HCT116 (cell line): Measurements from ENCODE around the gene TACR2. TPM values are rescaled to one million over a fixed set of nuclear protein-coding genes. Genes with fewer than 3 reads are reported as not detected.

Experiments used
- ATAC-seq: fragments of 200-7000 bp; cut with Tn5 transposase; 2 replicates; pipeline ENCODE4 v1.9.1; 2020; ENCODE audit warnings: mild to moderate bottlenecking, moderate library complexity
- BruUV-seq: library from RNA; stranded (reverse); fragments of 400-500 nt; replicated peaks from 2 replicates; lab custom pipeline; 2021; lab: Mats Ljungman, UMichigan
- CTCF ChIA-PET: fragments of 300-600 bp; sonication (Branson Sonifier 250); formaldehyde crosslinking; loops from one replicate; lab custom pipeline; 2021; ENCODE audit warnings: antibody characterized with exemption; lab: Charles Lee
- POLR2A ChIA-PET: fragments of 300-600, 350-600 bp; sonication (Branson Sonifier 250); formaldehyde crosslinking; loops from one replicate; lab custom pipeline; 2021; ENCODE audit warnings: antibody characterized with exemption; lab: Charles Lee
- RAD21 ChIA-PET, 2 experiments: fragments of 300-600 bp; sonication (Branson Sonifier 250); formaldehyde crosslinking; loops; one replicate each; lab custom pipeline; 2023; ENCODE audit warnings: low total read pairs in 2 of 2; ENCODE audit not compliant: uncharacterized antibody in 2 of 2, unreplicated experiment in 2 of 2, low non-redundant PET in 1 of 2; lab: Charles Lee
- DNase-seq: peaks from one replicate; pipeline ENCODE4 v3.0.0-alpha.2; 2010; ENCODE audit warnings: low read depth, low spot score
- H2AFZ ChIP-seq: fragments of 200-600 bp; shearing (Covaris generic), sonication (generic); 2 replicates; pipeline ENCODE4 v1.6.1; 2017; ENCODE audit warnings: low read depth, mixed run types, mixed read lengths, antibody characterized with exemption, low read length; ENCODE audit not compliant: poor library complexity, severe bottlenecking
- H3K27ac ChIP-seq: 2 replicates; pipeline ENCODE4 v1.5.1; 2012; ENCODE audit warnings: low read depth, low read length
- H3K27me3 ChIP-seq: fragments of 200-600 bp; sonication (generic); 2 replicates; pipeline ENCODE4 v1.6.1; 2016; ENCODE audit warnings: mixed run types, low read length, mixed read lengths; ENCODE audit not compliant: insufficient read depth
- H3K36me3 ChIP-seq, 2 experiments: fragments of 200-500 bp in 1 of 2; fragments of 200-600 bp in 1 of 2; sonication (Bioruptor generic) in 1 of 2; sonication (generic) in 1 of 2; 2 replicates each; pipeline versions ENCODE4 v1.5.1 to v1.6.1; 2014 to 2016; ENCODE audit warnings: low read length in 2 of 2, inconsistent platforms in 1 of 2, mixed read lengths in 1 of 2, mixed run types in 1 of 2; ENCODE audit not compliant: insufficient read depth in 2 of 2, control insufficient read depth in 1 of 2
- H3K4me1 ChIP-seq, 2 experiments: fragments of 200-600 bp in 1 of 2; sonication (generic) in 1 of 2; 2 replicates each; pipeline versions ENCODE4 v1.5.1 to v1.6.1; 2012 to 2017; ENCODE audit warnings: low read length in 2 of 2, inconsistent platforms in 1 of 2, mild to moderate bottlenecking in 1 of 2, mixed read lengths in 1 of 2, mixed run types in 1 of 2, moderate library complexity in 1 of 2; ENCODE audit not compliant: insufficient read depth in 2 of 2, control insufficient read depth in 1 of 2
- H3K4me2 ChIP-seq: fragments of 200-600 bp; sonication (generic); 2 replicates; pipeline ENCODE4 v1.6.1; 2017; ENCODE audit warnings: mixed run types, low read length, mixed read lengths
- H3K4me3 ChIP-seq, 2 experiments: fragments of 200-600 bp in 1 of 2; sonication (generic) in 1 of 2; replicated peaks in 1 of 2; 2 replicates each; pipeline ENCODE4 v1.5.1; 2011 to 2016; ENCODE audit warnings: low read length in 2 of 2, control low read depth in 1 of 2, low read depth in 1 of 2, mild to moderate bottlenecking in 1 of 2, mixed read lengths in 1 of 2, mixed run types in 1 of 2
- H3K79me2 ChIP-seq: fragments of 200-600 bp; sonication (generic); 2 replicates; pipeline ENCODE4 v1.6.1; 2017; ENCODE audit warnings: mild to moderate bottlenecking, mixed run types, low read length, moderate library complexity, mixed read lengths; ENCODE audit not compliant: insufficient read depth
- H3K9ac ChIP-seq: fragments of 200-600 bp; sonication (generic); 2 replicates; pipeline ENCODE4 v1.6.1; 2016; ENCODE audit warnings: low read length, mixed read lengths
- H3K9me2 ChIP-seq: fragments of 200-600 bp; sonication (generic), shearing (Covaris generic); 2 replicates; pipeline ENCODE4 v1.6.1; 2017; ENCODE audit warnings: mixed run types, mild to moderate bottlenecking, moderate library complexity; ENCODE audit not compliant: insufficient read depth
- H3K9me3 ChIP-seq, 2 experiments: fragments of 200-500 bp in 1 of 2; fragments of 200-600 bp in 1 of 2; sonication (Bioruptor generic) in 1 of 2; sonication (generic) in 1 of 2; 2 replicates each; pipeline ENCODE4 v1.6.1; 2014 to 2017; ENCODE audit warnings: low read length in 2 of 2, mixed read lengths in 2 of 2, inconsistent platforms in 1 of 2, low read depth in 1 of 2, mild to moderate bottlenecking in 1 of 2, mixed run types in 1 of 2, moderate library complexity in 1 of 2; ENCODE audit not compliant: control insufficient read depth in 1 of 2, insufficient read depth in 1 of 2
- H4K20me1 ChIP-seq: fragments of 200-600 bp; sonication (generic), shearing (Covaris generic); 2 replicates; pipeline ENCODE4 v1.6.1; 2017; ENCODE audit warnings: mixed run types, mild to moderate bottlenecking, moderate library complexity; ENCODE audit not compliant: insufficient read depth
- CBX3 ChIP-seq: IDR thresholded peaks from 2 replicates; pipeline ENCODE4 v1.6.1; 2012; ENCODE audit warnings: low read depth
- ELF1 ChIP-seq: IDR thresholded peaks from 2 replicates; pipeline ENCODE4 v1.6.1; 2012; ENCODE audit warnings: low read depth, borderline replicate concordance
- EZH2phosphoT487 ChIP-seq: fragments of 200-600 bp; IDR thresholded peaks from 2 replicates; pipeline ENCODE4 v1.6.1; 2018; ENCODE audit warnings: antibody characterized with exemption, borderline replicate concordance
- JUND ChIP-seq: IDR thresholded peaks from 2 replicates; pipeline ENCODE4 v1.6.1; 2012
- MAX ChIP-seq: IDR thresholded peaks from 2 replicates; pipeline ENCODE4 v1.6.1; 2012
- POLR2A ChIP-seq: IDR thresholded peaks from 2 replicates; pipeline ENCODE4 v1.7.0; 2011; ENCODE audit warnings: borderline replicate concordance; ENCODE audit not compliant: insufficient read depth, insufficient read length; ENCODE audit errors: extremely low read depth
- SP1 ChIP-seq: IDR thresholded peaks from 2 replicates; pipeline ENCODE4 v1.6.1; 2012; ENCODE audit warnings: low read depth
- SRF ChIP-seq: IDR thresholded peaks from 2 replicates; pipeline ENCODE4 v1.6.1; 2012; ENCODE audit warnings: low read depth
- ZBTB33 ChIP-seq: IDR thresholded peaks from 2 replicates; pipeline ENCODE4 v1.6.1; 2011; ENCODE audit warnings: mild to moderate bottlenecking, low read length, moderate library complexity; ENCODE audit not compliant: insufficient replicate concordance; ENCODE audit errors: extremely low read depth
- ZFX ChIP-seq: fragments of 450-650 bp; IDR thresholded peaks from 2 replicates; pipeline ENCODE4 v1.6.1; 2017
- ZNF274 ChIP-seq: fragments of 200-500 bp; sonication (Bioruptor generic); IDR thresholded peaks from 2 replicates; pipeline ENCODE4 v1.6.1; 2014; ENCODE audit warnings: mild to moderate bottlenecking, low read depth, low read length, inconsistent platforms
- intact Hi-C: fragments of 100-400 bp; cut with micrococcal nuclease; formaldehyde crosslinking; loops from 2 replicates; pipeline ENCODE4 v1.10.0; 2022
- total RNA-seq: library from RNA; stranded (reverse); gene quantifications from one replicate; pipeline ENCODE4 v1.2.1, GENCODE V29; 2021; ENCODE audit not compliant: unreplicated experiment

The TACR2 gene
- total RNA-seq, 1 experiment from 2014 or later: not detected

GRCh38 chr10:69375307-69376151, 41.2 kb downstream of the TACR2 start:
- no TSS peak for BruUV-seq
- no peaks in the 10 kb centered on the region for H3K27me3 ChIP-seq
- ATAC-seq (peak; percentile 96), DNase-seq (no peak)
- H3K9me2 ChIP-seq: no peaks in the 10 kb centered on the region
- H3K4me2 ChIP-seq: no peak overlapping the region
- RAD21 ChIA-PET: no interaction called here
- peaks cover 5 to 16% of the 10 kb centered on the region in 2 experiments for H3K36me3 ChIP-seq
- no peak overlapping the region for H2AFZ ChIP-seq
- TF ChIP-seq POLR2A: no peak
- TF ChIP-seq SRF: no peak
- intact Hi-C loops: no loop called here
- no peak overlapping the region for H3K27ac ChIP-seq
- CTCF ChIA-PET: no interaction called here
- H3K79me2 ChIP-seq: no peaks in the 10 kb centered on the region
- H3K9me3 ChIP-seq: no peaks in the 10 kb centered on the region
- no peak overlapping the region for H3K9ac ChIP-seq
- POLR2A ChIA-PET: no interaction called here
- peaks cover 0 to 7% of the 10 kb centered on the region in 2 experiments; a peak in 1 of 4 replicates for H3K4me1 ChIP-seq
- H3K4me3 ChIP-seq: no peak overlapping the region
- no peaks in the 10 kb centered on the region for H4K20me1 ChIP-seq

GRCh38 chr10:69374931-69375306, 41.8 kb downstream of the TACR2 start:
- Histone ChIP-seq H3K9me3 (no peaks in the 10 kb centered on the region), H3K79me2 (no peaks in the 10 kb centered on the region), H3K4me2 (no peak overlapping the region), H3K27ac (no peak overlapping the region), H3K4me1 (peaks cover 0 to 7% of the 10 kb centered on the region in 2 experiments; a peak in 1 of 4 replicates), H3K9ac (no peak overlapping the region), H3K27me3 (no peaks in the 10 kb centered on the region), H2AFZ (no peak overlapping the region), H4K20me1 (no peaks in the 10 kb centered on the region), H3K36me3 (peaks cover 4 to 21% of the 10 kb centered on the region in 2 experiments), H3K9me2 (no peaks in the 10 kb centered on the region), H3K4me3 (no peak overlapping the region)
- no peak for DNase-seq
- ChIA-PET RAD21 (no interaction called here), POLR2A (no interaction called here), CTCF (no interaction called here)
- intact Hi-C loops: no loop called here
- no TSS peak for BruUV-seq
- no peak for ATAC-seq
- no peak for TF ChIP-seq ZFX
- TF ChIP-seq EZH2phosphoT487: no peak
- no peak for TF ChIP-seq ELF1
- no peak for TF ChIP-seq CBX3
- TF ChIP-seq SP1: no peak
- no peak for TF ChIP-seq ZNF274
- TF ChIP-seq MAX: no peak
- TF ChIP-seq ZBTB33: no peak
- no peak for TF ChIP-seq JUND
- TF ChIP-seq, all 23 proteins: peak for 0
